Bone marrow (tissue), 2 donors: Measurements from ENCODE around the gene SPON1.
"Not testable (repeated sequence)": the region's sequence is repeated elsewhere in the genome, so short reads cannot be mapped to it uniquely, and the experiment has no call there.

ENCODE experiments used
- DNase-seq, 2 donors: peaks; one replicate each; lab custom pipeline; 2025; lab: John Stamatoyannopoulos, UW

The SPON1 gene

GRCh38 chr11:14082338-14082737 is 119.8 kb downstream of the SPON1 start:
- DNase-seq, result no peak

- DNase-seq, result not testable (repeated sequence)
These were observed 126.3 kb downstream of the SPON1 start for GRCh38 chr11:14088861-14089260.

GRCh38 chr11:14089690-14090462 is 127.4 kb downstream of the SPON1 start:
- no peak for DNase-seq

GRCh38 chr11:14090631-14091030 is 128.1 kb downstream of the SPON1 start:
- DNase-seq, result not testable (repeated sequence)

GRCh38 chr11:14093065-14093464 is 130.5 kb downstream of the SPON1 start:
- DNase-seq, result no peak

GRCh38 chr11:14094481-14095037 is 132.0 kb downstream of the SPON1 start:
- no peak for DNase-seq

- DNase-seq, result no peak
These were observed 133.4 kb downstream of the SPON1 start for GRCh38 chr11:14095882-14096281.

GRCh38 chr11:14096606-14097005 is 134.1 kb downstream of the SPON1 start:
- no peak for DNase-seq

GRCh38 chr11:14101388-14101787 is 138.9 kb downstream of the SPON1 start:
- DNase-seq, result no peak

GRCh38 chr11:14102766-14103165 is 140.2 kb downstream of the SPON1 start:
- DNase-seq, result no peak

GRCh38 chr11:14105446-14105845 is 142.9 kb downstream of the SPON1 start:
- no peak for DNase-seq

- DNase-seq, result no peak
These were observed 144.0 kb downstream of the SPON1 start for GRCh38 chr11:14106303-14107049.

- no peak for DNase-seq
These were observed 144.5 kb downstream of the SPON1 start for GRCh38 chr11:14107050-14107430.

GRCh38 chr11:14109742-14110141 is 147.2 kb downstream of the SPON1 start:
- DNase-seq, result no peak

GRCh38 chr11:14110629-14111028 is 148.1 kb downstream of the SPON1 start:
- no peak for DNase-seq

- DNase-seq, result no peak
These were observed 149.0 kb downstream of the SPON1 start for GRCh38 chr11:14111496-14111895.

- DNase-seq, result no peak
These were observed 150.2 kb downstream of the SPON1 start for GRCh38 chr11:14112721-14113120.

- DNase-seq, result no peak
These were observed 151.7 kb downstream of the SPON1 start for GRCh38 chr11:14114269-14114668.

GRCh38 chr11:14114786-14115185 is 152.3 kb downstream of the SPON1 start:
- no peak for DNase-seq

GRCh38 chr11:14117632-14118031 is 155.1 kb downstream of the SPON1 start:
- DNase-seq, result no peak

- no peak for DNase-seq
These were observed 155.5 kb downstream of the SPON1 start for GRCh38 chr11:14118072-14118471.

GRCh38 chr11:14119357-14119756 is 156.8 kb downstream of the SPON1 start:
- no peak for DNase-seq

- no peak for DNase-seq
These were observed 161.8 kb downstream of the SPON1 start for GRCh38 chr11:14124350-14124749.
